GM15510 (cell line): Measurements from ENCODE around the gene SINHCAF.

ENCODE experiments used
- POLR2A ChIP-seq: IDR thresholded peaks from 3 replicates; pipeline ENCODE4 v1.6.1; 2011; ENCODE audit warnings: borderline replicate concordance; ENCODE audit not compliant: insufficient read length; ENCODE audit errors: extremely low read depth

The SINHCAF gene

GRCh38 chr12:31236998-31237637 is 88.8 kb downstream of the SINHCAF start:
- no peak for TF ChIP-seq POLR2A

- no peak for TF ChIP-seq POLR2A
Observed at GRCh38 chr12:31235868-31236395, 90.0 kb downstream of the SINHCAF start.

GRCh38 chr12:31234955-31235867 is 90.7 kb downstream of the SINHCAF start:
- no peak for TF ChIP-seq POLR2A

GRCh38 chr12:31234053-31234840 is 91.7 kb downstream of the SINHCAF start:
- no peak for TF ChIP-seq POLR2A

GRCh38 chr12:31233061-31233730 is 92.8 kb downstream of the SINHCAF start:
- no peak for TF ChIP-seq POLR2A

GRCh38 chr12:31232361-31232965 is 93.5 kb downstream of the SINHCAF start:
- TF ChIP-seq POLR2A: no peak

GRCh38 chr12:31231611-31232360 is 94.2 kb downstream of the SINHCAF start:
- TF ChIP-seq POLR2A: no peak
